Endodermal cell (in vitro differentiated cells): ENCODE results near the gene DPP6. TPM values are rescaled to one million over a fixed set of nuclear protein-coding genes. Genes with fewer than 3 reads are reported as not detected.

Experiments used
- DNase-seq: peaks from one replicate; pipeline ENCODE4 v3.0.0-alpha.2; 2017
- H3K27ac ChIP-seq: 2 replicates; pipeline ENCODE4 v1.5.1; 2013; ENCODE audit warnings: mild to moderate bottlenecking, low read depth, low read length, moderate library complexity
- H3K27me3 ChIP-seq: 2 replicates; pipeline ENCODE4 v1.6.1; 2013; ENCODE audit warnings: mild to moderate bottlenecking, low read length, moderate library complexity; ENCODE audit not compliant: insufficient read depth, control insufficient read depth, poor library complexity, severe bottlenecking
- H3K36me3 ChIP-seq: 2 replicates; pipeline ENCODE4 v1.7.0; 2013; ENCODE audit warnings: mild to moderate bottlenecking, low read length, moderate library complexity; ENCODE audit not compliant: control insufficient read depth, insufficient read depth
- H3K4me1 ChIP-seq: one replicate; pipeline ENCODE4 v1.7.0; 2013; ENCODE audit warnings: low read length; ENCODE audit not compliant: control insufficient read depth, insufficient read depth
- H3K4me3 ChIP-seq: 2 replicates; pipeline ENCODE4 v1.5.1; 2013; ENCODE audit warnings: mild to moderate bottlenecking, low read length, moderate library complexity
- H3K9ac ChIP-seq: 2 replicates; pipeline ENCODE4 v1.6.1; 2013; ENCODE audit warnings: mild to moderate bottlenecking, low read length, moderate library complexity; ENCODE audit not compliant: poor library complexity, severe bottlenecking; ENCODE audit errors: extremely low read depth
- H3K9me3 ChIP-seq: 2 replicates; pipeline ENCODE4 v1.6.1; 2013; ENCODE audit warnings: mild to moderate bottlenecking, low read length, moderate library complexity; ENCODE audit not compliant: control insufficient read depth
- H3K27ac Mint-ChIP-seq: 2 replicates; pipeline ENCODE4 v1.8.0; 2020; ENCODE audit warnings: mixed read lengths
- H3K27me3 Mint-ChIP-seq: 2 replicates; pipeline ENCODE4 v1.8.0; 2021; ENCODE audit warnings: mild to moderate bottlenecking, mixed read lengths; ENCODE audit not compliant: insufficient read depth
- H3K36me3 Mint-ChIP-seq: 2 replicates; pipeline ENCODE4 v1.8.0; 2020; ENCODE audit warnings: low read depth, mixed read lengths
- H3K4me1 Mint-ChIP-seq: 2 replicates; pipeline ENCODE4 v1.8.0; 2020; ENCODE audit warnings: mixed read lengths
- H3K4me3 Mint-ChIP-seq: 2 replicates; pipeline ENCODE4 v1.8.0; 2020; ENCODE audit warnings: mild to moderate bottlenecking, moderate library complexity, mixed read lengths
- H3K9me3 Mint-ChIP-seq: 2 replicates; pipeline ENCODE4 v1.8.0; 2020; ENCODE audit warnings: mild to moderate bottlenecking, mixed read lengths
- WGBS, 2 experiments: methylation state at CpG; one replicate each; pipeline versions ENCODE4 v1.1.5 to v1.1.7; 2013; ENCODE audit warnings: missing lambda C conversion rate in 2 of 2, mixed read lengths in 1 of 2; ENCODE audit not compliant: insufficient coverage in 1 of 2, insufficient read length in 1 of 2; 5-methylcytosine and 5-hydroxymethylcytosine counted together
- total RNA-seq, 2 donors: library from RNA; stranded (reverse); fragmentation: NEBNext Ultra II Directional in 1 of 2; extraction: Animal tissue kit (Norgen Biotek cat#: 25700) in 1 of 2; gene quantifications; 2 replicates in 1 of 2; 3 replicates in 1 of 2; pipeline ENCODE4 v1.2.1, GENCODE V29; 2021
- TF ChIP-seq, protein P1 (sequence below): fragments of 200-600 bp; sonication (generic); conservative IDR thresholded peaks from 2 replicates; pipeline ENCODE4 v1.5.0; 2021; ENCODE audit warnings: antibody characterized with exemption, mild to moderate bottlenecking

DPP6 gene
- total RNA-seq, 2 donors from 2014 or later, result 1.7 to 3.0 TPM

DNA sequence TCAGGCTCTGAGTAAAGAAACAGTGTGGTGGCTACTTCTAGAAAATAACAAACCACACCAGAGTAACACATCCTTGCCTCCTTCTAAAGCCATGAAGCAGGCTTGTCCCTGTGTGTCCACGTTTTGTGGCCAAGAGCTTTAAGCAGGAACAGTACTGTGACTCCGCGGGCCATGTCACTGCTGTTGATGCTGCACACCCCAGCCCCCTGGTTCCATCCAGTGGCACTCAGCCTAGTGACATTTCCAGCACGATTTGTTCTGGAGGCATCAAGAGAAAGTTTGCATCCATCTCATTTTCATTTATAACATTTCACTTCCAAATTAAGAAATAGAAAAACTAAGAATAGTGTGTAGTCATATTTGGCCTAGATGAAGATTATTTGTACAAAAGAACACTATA lies 739.4 kb downstream of the DPP6 start:
- Histone ChIP-seq H3K27ac (no peak overlapping the region), H3K9ac (no peak overlapping the region), H3K4me1 (no peaks in the 10 kb centered on the region), H3K4me3 (no peak overlapping the region), H3K36me3 (no peaks in the 10 kb centered on the region), H3K27me3 (no peaks in the 10 kb centered on the region), H3K9me3 (no peaks in the 10 kb centered on the region)
- Mint-ChIP-seq H3K9me3 (peaks cover 12% of the 10 kb centered on the region), H3K4me1 (peaks cover 6% of the 10 kb centered on the region), H3K27ac (no peak overlapping the region), H3K36me3 (no peaks in the 10 kb centered on the region), H3K4me3 (no peak overlapping the region), H3K27me3 (peaks cover 21% of the 10 kb centered on the region)
- 82 to 94% methylated on average over 3 to 4 of the region's 4 CpGs for WGBS, 2 experiments
- DNase-seq, result no peak
- TF ChIP-seq, protein P1, sequence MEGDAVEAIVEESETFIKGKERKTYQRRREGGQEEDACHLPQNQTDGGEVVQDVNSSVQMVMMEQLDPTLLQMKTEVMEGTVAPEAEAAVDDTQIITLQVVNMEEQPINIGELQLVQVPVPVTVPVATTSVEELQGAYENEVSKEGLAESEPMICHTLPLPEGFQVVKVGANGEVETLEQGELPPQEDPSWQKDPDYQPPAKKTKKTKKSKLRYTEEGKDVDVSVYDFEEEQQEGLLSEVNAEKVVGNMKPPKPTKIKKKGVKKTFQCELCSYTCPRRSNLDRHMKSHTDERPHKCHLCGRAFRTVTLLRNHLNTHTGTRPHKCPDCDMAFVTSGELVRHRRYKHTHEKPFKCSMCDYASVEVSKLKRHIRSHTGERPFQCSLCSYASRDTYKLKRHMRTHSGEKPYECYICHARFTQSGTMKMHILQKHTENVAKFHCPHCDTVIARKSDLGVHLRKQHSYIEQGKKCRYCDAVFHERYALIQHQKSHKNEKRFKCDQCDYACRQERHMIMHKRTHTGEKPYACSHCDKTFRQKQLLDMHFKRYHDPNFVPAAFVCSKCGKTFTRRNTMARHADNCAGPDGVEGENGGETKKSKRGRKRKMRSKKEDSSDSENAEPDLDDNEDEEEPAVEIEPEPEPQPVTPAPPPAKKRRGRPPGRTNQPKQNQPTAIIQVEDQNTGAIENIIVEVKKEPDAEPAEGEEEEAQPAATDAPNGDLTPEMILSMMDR, result no peak

DNA sequence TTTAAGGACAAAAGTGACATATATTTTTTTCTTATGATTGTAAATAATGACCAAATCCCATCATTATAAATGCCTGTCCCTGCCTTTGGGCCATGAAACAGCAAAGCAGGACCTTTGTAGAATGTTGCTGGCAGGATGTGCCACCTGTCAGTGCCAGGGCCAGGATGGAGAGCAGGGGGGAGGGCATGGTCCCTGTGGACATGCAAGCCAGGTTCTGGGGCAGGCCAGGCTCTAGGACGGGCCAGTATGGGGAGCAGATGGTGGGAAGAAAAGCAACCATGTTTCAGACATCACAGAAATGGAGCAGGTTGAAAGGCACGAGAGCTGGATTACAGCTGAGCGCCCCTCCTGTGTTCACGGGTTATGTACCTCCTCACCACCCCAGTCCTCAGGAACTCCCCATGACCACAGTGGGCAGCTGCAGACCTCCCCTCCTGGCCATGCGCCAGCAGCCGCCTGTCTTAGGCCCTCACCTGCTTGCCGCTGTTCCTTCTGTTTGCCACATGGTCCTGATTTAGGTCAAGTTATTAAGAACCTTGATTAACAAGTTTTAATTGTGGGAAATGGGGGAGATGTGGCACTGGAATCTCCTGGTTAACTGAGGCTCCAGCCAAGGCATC lies 740.3 kb downstream of the DPP6 start:
- TF ChIP-seq, protein P1, result no peak
- H3K27me3 ChIP-seq, result no peaks in the 10 kb centered on the region
- DNase-seq, result no peak
- peaks cover 21% of the 10 kb centered on the region for H3K27me3 Mint-ChIP-seq
- no peak overlapping the region for H3K27ac ChIP-seq
- H3K36me3 Mint-ChIP-seq, result no peaks in the 10 kb centered on the region
- no peak overlapping the region for H3K4me3 ChIP-seq
- peaks cover 6% of the 10 kb centered on the region for H3K4me1 Mint-ChIP-seq
- H3K9ac ChIP-seq, result no peak overlapping the region
- H3K9me3 ChIP-seq, result no peaks in the 10 kb centered on the region
- H3K36me3 ChIP-seq, result no peaks in the 10 kb centered on the region
- H3K9me3 Mint-ChIP-seq, result peaks cover 12% of the 10 kb centered on the region
- no peaks in the 10 kb centered on the region for H3K4me1 ChIP-seq
- no peak overlapping the region for H3K4me3 Mint-ChIP-seq
- H3K27ac Mint-ChIP-seq, result no peak overlapping the region
- WGBS, 2 experiments, result 89 to 100% methylated on average over 3 to 7 of the region's 7 CpGs

DNA sequence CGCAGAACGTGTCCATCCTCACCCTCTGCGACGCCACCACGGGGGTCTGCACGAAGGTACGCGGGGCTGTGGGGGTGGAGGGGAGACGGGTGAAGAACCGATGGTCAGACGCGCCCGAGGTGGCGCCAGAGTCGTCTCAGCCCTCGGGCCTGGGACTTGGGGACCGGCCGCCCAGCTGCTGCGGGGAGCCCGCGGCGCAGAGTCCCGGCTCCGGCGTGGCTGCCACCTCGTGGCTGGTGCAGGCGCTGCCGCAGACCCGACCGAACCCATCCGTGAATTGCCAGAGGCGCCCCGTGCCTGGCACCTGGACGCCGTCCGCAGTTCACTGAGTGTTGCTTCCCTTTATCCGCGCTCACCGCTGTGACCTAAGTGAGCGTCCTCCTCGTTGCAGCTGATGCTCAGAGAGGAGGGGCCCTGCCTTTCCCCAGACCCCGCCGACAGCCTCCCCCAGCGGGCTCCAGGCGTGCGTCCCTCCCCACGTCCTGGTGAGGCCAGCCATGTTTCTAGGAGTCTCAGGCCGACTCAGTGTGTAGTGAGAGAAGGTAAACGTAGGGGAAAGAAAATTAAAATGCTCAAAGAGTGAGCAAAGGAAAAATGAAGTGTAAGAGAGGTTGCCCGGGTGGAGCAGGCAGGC lies 742.1 kb downstream of the DPP6 start:
- no peaks in the 10 kb centered on the region for H3K36me3 Mint-ChIP-seq
- Histone ChIP-seq H3K27me3 (no peaks in the 10 kb centered on the region), H3K36me3 (no peaks in the 10 kb centered on the region), H3K4me1 (no peaks in the 10 kb centered on the region), H3K4me3 (no peak overlapping the region), H3K9me3 (no peaks in the 10 kb centered on the region), H3K9ac (no peak overlapping the region), H3K27ac (no peak overlapping the region)
- 16 to 28% methylated on average over 28 to 49 of the region's 50 CpGs for WGBS, 2 experiments
- peak overlapping the region; percentile 49 for H3K4me3 Mint-ChIP-seq
- peak; percentile 94 for DNase-seq
- H3K9me3 Mint-ChIP-seq, result peaks cover 4% of the 10 kb centered on the region
- peaks cover 6% of the 10 kb centered on the region for H3K4me1 Mint-ChIP-seq
- H3K27me3 Mint-ChIP-seq, result peaks cover 21% of the 10 kb centered on the region
- no peak overlapping the region for H3K27ac Mint-ChIP-seq
- TF ChIP-seq, protein P1, result peak; percentile 88
